Activated CD4-positive, alpha-beta T cell treated with anti-CD3 and anti-CD28 coated beads, Interleukin-2, amount 50 U/mL, for 48 hours (primary cell): ENCODE measurements around the gene LGALS9C.
A peak's percentile ranks its signal among the peaks of the same experiment; 100 is the strongest.
"Not testable (repeated sequence)": the region's sequence is repeated elsewhere in the genome, so short reads cannot be mapped to it uniquely, and the experiment has no call there.

Experiments
- DNase-seq, 2 experiments: peaks; one replicate each; pipeline ENCODE4 v3.0.0-alpha.2; 2020

Gene LGALS9C

DNA sequence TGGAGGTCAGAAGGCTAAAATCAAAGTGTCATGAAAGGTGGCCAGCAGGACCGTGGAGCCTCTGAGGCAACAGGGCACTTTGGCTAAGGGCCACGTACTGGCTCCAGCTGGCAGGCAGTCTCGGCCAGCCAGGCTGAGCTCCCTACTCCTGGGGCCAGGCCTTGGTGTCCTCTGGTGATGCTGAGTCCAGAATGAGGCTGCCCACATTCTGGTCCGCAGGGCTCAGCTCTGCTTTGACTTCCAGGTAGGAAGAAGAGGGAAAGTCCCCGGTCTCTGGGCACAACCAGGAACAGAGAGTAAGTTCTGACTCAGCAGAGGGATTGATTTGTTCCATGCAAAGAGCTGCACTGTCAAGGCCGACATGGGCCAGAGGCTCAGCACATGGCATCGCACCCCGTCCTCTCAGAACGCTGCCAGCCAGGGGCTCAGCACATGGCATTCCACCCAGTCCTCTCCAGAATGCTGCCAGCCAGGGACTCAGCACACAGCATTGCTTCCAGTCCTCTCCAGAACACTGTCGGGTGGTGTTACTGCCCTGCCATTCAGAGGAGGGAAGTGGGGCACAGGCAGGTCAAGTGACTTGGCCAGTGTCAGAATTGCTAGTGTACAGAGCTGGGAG is 2.5 kb downstream of the LGALS9C start:
- DNase-seq = not testable (repeated sequence)

DNA sequence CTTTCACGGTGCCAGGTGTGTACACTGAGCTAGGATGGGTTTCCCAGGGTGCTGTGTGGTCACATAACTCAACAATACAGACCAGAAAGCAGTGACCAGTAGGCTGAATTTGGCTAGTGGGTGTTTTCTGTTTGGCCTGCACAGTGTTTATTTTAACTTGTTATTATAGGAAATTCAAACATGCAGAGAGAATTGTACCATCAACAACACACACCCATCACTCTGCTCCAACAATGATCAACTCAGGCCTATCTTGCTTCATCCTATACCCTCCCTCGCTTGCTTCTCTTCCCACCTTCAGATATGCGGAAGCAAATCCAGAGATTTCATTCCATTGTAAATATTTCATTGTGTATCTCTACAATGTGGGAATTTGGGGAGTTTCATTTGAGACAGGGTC is 5.2 kb downstream of the LGALS9C start:
- DNase-seq = not testable (repeated sequence)

GRCh38 chr17:18485936-18486464 is 9.4 kb downstream of the LGALS9C start:
- not testable (repeated sequence) for DNase-seq

- DNase-seq = not testable (repeated sequence)
These were observed 11.0 kb downstream of the LGALS9C start for GRCh38 chr17:18487633-18488032.

GRCh38 chr17:18488622-18489021 is 12.0 kb downstream of the LGALS9C start:
- DNase-seq = not testable (repeated sequence)

- not testable (repeated sequence) for DNase-seq
These were observed 13.4 kb downstream of the LGALS9C start for GRCh38 chr17:18490016-18490415.

- DNase-seq = peak; percentile 39 to 52
These were observed 16.3 kb downstream of the LGALS9C start for GRCh38 chr17:18492712-18493480.

GRCh38 chr17:18494250-18494768 is 17.7 kb downstream of the LGALS9C start:
- DNase-seq = not testable (repeated sequence)

GRCh38 chr17:18497044-18497443 is 20.5 kb downstream of the LGALS9C start:
- not testable (repeated sequence) for DNase-seq

GRCh38 chr17:18499100-18499499 is 22.5 kb downstream of the LGALS9C start:
- not testable (repeated sequence) for DNase-seq

DNA sequence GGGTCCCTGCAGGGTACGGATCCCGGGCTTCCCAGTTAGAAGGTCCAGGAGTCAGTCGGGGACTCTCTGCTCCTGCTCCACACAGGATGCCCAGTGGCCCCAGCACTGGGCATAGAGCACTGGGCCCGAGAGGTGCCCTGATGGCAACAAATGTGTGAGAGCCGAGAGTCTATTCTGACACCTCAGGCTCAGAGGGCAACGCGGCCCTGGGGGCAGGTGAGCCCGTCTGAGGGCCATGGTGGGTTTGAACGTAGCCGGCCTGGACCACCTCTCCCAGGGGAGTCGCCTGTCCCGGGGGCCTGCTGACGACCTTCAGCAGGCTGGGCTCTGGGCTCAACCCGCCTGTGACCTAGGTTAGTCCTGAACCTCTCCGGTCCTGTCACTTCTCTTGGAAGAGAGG is 23.2 kb downstream of the LGALS9C start:
- not testable (repeated sequence) for DNase-seq

GRCh38 chr17:18500281-18500680 is 23.7 kb downstream of the LGALS9C start:
- DNase-seq = not testable (repeated sequence)

DNA sequence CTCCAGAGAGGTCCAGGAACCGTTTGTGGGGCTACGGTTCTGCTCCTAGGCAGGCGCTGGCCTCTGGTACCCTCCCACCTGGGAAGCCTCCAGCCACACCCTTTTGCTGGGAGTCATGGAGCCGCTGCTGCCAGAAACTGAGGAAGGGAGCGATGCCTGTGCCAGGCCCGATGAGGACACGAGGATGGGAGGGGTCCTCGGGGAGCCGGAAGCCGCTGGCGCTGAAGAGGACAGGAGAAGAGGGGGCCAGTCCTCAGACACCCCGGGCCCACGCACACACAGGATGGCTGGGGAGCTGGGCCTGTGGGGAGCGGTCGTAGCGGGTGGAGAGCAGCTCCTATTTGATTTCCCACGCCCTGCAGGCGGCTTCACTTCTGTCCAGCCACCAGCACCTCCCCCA is 24.2 kb downstream of the LGALS9C start:
- DNase-seq = not testable (repeated sequence)

DNA sequence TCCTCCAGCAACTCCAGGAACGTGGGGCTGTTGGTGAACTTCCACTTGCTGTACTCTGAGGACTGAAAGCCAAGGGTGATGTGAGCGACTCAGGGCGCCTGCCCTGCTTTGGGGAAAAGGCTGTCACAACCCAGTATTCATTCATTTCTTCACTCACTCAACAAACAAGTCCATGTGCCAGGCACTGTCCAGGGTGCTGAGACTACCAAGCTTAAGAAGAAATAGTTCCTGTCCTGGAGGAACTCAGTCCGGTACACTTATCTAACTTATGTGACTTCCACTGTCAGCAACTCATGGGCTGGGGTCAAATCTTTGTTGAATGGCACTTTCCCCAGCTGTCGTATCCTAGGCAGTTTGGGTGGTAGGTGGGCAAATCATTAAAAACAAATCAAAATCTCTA is 26.6 kb downstream of the LGALS9C start:
- not testable (repeated sequence) for DNase-seq

DNA sequence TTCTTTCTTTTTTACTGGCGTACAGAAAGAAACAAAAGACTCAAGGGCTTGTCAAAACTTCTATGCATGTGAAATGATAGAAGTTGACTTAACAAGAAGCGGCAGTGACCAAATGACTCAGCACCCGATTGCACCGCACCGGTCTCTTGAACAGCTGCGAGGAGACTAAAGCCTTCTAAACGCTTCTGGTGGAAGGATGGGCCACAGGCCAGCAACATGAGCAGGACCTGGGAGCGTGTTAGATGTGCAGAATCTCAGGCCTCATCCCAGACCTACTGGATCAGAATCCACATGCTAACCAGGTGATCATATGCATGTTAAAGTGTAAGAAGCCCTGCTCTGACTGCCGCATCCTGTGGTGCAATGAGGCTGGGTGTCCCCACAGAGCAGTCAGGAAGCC is 31.1 kb downstream of the LGALS9C start:
- DNase-seq = not testable (repeated sequence)

DNA sequence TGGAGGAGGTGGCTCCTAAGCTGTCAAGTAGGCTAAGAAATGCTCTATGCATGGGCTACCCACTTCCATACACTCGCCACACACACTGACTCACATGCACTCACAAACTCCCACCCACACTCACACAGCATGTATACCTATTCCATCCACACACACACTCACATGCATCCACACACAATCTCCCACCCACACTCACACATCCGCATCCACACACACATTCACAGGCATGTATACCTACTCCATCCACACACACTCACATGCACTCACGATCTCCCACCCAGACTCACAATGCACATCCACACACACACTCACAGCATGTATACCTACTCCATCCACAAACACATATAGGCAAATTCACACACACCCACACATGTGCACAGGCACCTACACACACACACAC is 32.1 kb downstream of the LGALS9C start:
- DNase-seq = not testable (repeated sequence)

- not testable (repeated sequence) for DNase-seq
These were observed 44.5 kb downstream of the LGALS9C start for GRCh38 chr17:18521100-18521499.

GRCh38 chr17:18525015-18525414 is 48.4 kb downstream of the LGALS9C start:
- not testable (repeated sequence) for DNase-seq

GRCh38 chr17:18526168-18526800 is 49.7 kb downstream of the LGALS9C start:
- DNase-seq = not testable (repeated sequence)

- not testable (repeated sequence) for DNase-seq
These were observed 50.8 kb downstream of the LGALS9C start for GRCh38 chr17:18527354-18527753.

DNA sequence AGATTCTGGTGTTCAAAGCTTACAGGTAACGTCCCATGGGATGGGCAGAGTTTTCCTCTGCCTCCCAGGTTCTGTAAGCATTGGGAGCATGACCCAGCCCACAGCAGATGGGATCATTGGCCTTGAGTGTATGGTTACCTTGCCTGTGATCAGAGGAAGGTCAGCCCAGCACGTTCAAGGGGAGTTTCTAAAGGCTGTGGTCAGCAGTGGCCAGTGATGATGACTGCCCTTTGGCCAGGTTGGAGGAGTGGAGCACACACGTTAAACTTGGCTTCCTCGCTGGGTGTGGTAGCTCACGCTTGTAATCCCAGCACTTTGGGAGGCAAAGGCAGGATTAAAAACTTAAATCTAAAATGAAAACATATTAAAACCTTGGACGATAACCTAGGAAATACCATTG is 51.8 kb downstream of the LGALS9C start:
- DNase-seq = not testable (repeated sequence)

DNA sequence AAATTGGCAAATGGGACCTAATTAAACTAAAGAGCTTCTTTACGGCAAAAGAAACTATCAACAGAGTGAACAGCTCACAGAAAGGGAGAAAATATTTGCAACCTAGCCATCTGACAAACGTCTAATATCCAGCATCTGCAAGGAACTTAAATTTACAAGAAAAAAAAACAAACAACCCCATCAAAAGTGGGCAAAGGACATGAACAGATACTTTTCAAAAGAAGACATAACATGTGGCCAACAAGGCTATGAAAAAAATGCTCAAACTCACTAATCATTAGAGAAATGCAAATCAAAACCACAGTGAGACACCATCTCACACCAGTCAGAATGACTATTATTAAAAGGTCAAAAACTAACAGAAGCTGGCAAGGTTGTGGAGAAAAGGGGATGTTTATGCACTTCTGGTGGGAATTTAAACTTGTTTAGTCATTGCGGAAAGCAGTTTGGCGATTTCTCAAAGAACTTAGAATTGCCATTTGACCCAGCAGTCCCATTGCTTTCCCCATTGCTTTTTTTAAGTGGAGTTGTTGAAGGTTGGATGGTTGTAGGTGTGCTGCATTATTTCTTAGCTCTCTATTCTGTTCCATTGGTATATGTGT is 52.4 kb downstream of the LGALS9C start:
- DNase-seq = not testable (repeated sequence)

- DNase-seq = not testable (repeated sequence)
These were observed 53.8 kb downstream of the LGALS9C start for GRCh38 chr17:18530405-18530804.
